ENCODE measurements around the gene MFSD1.

The MFSD1 gene

DNA sequence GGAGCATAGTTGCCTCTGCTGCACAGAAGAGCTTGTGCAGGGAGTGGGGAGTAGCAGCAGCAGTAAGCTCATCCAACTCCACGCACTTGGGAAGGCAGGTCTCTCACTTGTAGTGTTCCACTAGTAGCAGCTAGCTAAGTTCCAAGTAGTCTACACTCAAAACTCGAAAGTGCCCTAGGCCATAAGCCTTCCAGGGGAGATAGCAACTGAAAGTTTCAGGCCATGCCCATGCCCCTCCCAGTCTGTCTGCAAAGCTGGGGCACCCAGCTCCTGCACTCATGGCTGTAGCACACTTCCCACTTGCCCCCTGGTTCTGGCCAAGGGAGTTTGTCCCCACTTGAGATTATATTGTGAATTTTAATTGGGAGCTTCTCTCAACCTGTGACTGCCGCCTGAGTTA, 57.5 kb downstream of the MFSD1 start:
- in situ Hi-C loops (cut with HindIII; ENCODE audit: low sequenced_read_pairs): no loop called here

DNA sequence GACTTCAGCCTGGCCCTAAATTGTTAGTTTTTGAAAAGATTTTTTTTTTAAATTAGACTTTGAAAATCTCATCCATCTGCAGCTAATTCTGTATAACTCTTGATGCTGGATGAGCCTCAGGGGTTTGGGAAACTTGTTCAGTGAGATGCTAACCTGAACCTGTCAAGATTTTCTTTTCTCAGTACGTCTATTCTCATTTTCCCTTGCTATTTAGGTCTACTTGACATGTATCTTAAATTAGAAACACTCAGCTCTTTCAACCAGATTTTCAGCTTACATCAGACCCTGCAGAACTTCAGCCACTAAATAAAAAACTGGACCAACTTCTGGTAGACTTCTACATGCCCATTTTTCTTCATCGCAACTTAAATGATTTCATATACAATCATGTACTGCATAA, 61.4 kb downstream of the MFSD1 start:
- in situ Hi-C loops (cut with HindIII; ENCODE audit: low sequenced_read_pairs): no loop called here

DNA sequence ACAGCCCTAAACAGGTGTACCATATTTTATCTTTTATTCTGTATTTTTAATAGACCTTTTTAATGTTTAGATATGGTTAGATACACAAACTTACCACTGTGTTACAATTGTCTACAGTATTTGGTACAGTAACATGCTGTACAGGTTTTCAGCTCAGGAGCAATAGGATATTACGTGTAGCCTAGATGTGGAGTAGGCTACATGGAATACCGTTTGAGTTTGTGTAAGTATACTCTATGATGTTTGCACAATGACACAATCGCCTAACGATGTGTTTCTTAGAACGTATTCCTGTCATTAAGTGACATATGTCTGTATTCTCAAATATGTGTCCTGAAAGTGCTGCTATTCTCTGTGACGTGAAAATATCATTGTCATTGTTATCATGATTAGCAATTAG, 62.6 kb downstream of the MFSD1 start:
- in situ Hi-C loops (cut with HindIII; ENCODE audit: low sequenced_read_pairs): no loop called here

DNA sequence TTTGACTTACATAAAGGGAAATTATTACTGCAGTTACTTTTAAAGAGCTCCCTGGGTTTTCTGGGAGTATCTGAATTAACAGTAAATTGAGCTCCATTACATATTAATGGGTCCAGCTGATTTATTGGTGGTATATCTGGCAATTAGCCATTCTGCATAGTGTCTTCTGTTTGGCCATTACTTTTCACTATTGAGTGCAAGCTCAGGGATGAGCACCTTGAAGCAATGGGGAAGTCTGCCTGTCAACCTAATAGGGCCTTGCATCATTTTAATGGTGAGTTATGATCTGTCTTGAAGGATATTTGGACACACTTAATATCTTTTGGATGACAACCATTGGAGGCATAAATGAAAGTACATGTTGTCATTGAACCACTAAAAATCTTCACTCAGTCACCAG, 73.8 kb downstream of the MFSD1 start:
- in situ Hi-C loops (cut with HindIII; ENCODE audit: low sequenced_read_pairs): no loop called here

All from DLD1 (cell line).